ENCODE data around the gene TPO. TPM values are rescaled to one million over a fixed set of nuclear protein-coding genes. Genes with fewer than 3 reads are reported as not detected.
"Not testable (repeated sequence)": the region's sequence is repeated elsewhere in the genome, so short reads cannot be mapped to it uniquely, and the experiment has no call there.

TPO gene
- total RNA-seq (ENCODE audit: insufficient read depth, low replicate concordance): 6.0 TPM

DNA sequence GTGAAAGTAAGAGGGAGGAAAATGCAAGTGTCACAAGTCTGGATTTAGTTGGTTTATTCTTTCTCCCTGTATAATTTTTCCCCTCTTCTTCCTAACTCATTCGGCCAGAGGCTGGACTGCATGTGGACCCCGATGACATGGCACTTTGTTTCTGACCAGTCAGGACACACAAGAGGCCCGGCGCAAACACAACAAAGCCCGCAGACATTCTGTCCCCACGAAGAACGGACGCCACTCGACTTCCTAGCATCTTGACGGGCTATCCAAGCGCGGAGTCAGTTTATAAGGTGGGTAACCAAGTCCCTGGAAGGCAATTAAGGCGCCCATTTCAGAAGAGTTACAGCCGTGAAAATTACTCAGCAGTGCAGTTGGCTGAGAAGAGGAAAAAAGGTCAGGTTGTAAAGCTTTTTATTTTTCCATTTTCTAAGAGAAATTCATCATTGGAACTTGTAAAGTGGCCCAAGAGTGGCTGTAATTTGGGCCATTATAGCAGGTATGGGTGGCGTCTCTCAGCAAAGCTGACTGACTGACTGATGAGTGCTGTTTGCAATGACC lies at the start of gene TPO:
TPO (plus strand) TSS at position 308 of the 555 bp plus-strand sequence. CDS start 946 bp downstream, outside the sequence.
- no peak for DNase-seq (ENCODE audit: low spot score)

DNA sequence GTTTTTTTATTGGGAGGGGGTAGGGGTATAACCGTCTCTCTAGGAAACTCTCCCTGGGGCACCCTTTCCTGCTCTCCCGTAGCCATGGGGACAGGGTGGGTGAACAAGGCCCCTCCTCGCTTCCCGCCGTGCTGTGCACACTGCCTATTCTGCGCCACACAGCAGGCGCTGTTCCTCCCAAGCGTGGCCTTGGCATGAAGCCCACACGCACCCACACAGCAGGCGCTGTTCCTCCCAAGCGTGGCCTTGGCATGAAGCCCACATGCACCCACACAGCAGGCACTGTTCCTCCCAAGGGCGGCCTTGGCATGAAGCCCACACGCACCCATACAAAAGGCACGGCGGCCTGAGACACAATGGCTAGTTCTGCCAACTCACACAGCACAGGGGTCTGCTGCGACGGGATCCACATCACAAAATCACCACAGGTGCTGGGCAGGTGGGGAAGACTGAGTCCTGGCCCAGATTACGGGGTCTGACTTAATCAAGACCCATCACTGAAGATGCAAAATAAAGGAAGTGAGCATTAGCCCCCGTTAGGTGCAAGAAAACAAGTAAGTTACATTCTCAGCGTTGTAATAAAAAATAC lies 46.6 kb upstream of the TPO start:
- DNase-seq (ENCODE audit: low spot score): no peak

DNA sequence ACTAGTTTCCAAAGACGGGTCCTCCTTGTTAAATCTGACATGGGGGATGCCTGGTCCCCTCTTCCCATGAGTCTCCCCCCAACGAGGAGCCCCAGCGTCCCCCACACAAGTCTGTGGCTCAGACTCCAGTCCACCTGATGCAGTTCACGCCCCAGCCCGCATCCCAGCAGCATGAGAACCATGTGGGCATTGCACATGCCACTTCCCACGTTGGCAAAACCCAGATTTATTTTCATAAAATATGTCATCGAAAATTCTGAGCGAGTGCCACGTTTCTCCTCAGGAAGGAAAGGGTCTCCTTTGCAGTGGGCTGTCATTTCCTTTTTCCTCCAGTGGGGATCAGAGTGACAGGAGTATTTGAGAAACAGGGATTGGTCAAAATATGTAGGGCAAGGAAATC lies 45.7 kb upstream of the TPO start:
- DNase-seq (ENCODE audit: low spot score): no peak

GRCh38 chr2:1369905-1370304 lies 43.4 kb upstream of the TPO start:
- no peak for DNase-seq (ENCODE audit: low spot score)

- DNase-seq (ENCODE audit: low spot score): no peak
Observed at GRCh38 chr2:1370461-1370860, 42.8 kb upstream of the TPO start.

GRCh38 chr2:1371082-1371481 lies 42.2 kb upstream of the TPO start:
- no peak for DNase-seq (ENCODE audit: low spot score)

- no peak for DNase-seq (ENCODE audit: low spot score)
Observed at GRCh38 chr2:1373830-1374229, 39.4 kb upstream of the TPO start.

DNA sequence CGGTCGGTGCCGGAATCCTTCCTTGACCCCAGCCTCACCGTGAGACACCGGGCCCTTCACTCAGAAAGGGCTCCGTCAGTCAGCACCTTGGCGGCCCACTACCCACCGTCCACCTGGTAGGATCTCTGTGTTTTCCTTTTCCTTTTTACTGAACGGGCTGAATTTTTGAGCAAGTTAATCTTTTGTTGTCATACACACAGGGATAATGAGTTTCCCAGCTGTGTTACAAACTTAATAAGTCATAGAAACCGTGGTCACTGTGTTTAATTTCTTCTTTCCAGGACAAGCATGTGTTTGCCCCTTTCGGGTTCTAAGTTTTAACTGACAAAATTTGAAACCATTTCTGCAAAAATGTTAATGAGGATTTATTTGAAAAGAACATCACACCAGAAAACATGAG lies 39.0 kb upstream of the TPO start:
- DNase-seq (ENCODE audit: low spot score): no peak

DNA sequence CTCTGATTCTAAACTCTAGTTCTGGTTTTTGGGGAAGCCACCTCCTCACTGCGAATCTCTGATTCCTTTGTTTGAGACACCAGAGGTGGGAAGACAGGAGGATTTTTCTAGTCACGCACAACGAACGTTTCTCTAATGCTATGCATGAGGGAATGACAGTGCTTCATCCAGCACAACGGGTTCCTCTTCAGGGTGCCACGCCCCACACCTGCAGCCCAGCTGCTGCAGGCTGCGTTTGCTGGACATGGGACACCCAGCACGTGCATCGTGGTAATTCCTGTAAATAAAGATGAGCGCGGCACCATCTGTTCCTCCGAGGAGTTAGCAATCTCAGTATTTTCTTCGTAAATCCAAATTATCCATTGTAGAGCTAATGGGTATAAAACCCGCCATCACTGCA lies 37.5 kb upstream of the TPO start:
- no peak for DNase-seq (ENCODE audit: low spot score)

GRCh38 chr2:1377473-1377872 lies 35.8 kb upstream of the TPO start:
- no peak for DNase-seq (ENCODE audit: low spot score)

DNA sequence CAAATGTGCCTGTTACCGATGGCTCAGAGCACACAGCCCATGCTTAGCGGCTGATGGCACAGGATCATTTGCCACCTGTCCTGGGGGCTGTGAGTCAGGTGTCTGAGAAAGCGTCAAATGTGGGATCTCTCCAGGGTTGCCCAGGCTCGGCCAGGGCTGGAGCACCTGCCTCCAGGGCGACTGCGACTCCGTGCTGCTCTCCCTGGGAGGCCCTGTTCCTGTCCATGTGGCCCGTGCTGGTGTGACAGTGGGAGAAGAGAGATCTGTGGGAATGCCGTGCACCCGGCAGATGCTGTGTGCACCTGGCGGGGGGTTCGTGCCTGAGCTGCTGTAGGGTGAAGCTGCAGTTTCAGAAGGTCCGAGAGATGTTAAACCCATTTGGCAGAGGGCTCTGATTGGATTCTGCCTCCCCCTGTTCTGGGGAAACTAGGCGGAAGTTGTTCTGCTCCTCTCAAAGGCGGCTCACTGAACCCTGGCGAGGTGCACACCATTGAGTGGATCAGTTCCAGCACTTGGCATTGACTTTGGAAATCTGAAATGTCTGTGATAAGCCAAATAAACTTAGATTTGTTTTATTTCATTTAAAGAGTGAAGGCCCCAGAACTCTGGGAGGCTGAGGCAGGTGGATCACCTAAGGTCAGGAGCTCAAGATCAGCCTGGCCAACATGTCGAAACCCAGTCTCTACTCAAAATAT lies 34.7 kb upstream of the TPO start:
- DNase-seq (ENCODE audit: low spot score): no peak

DNA sequence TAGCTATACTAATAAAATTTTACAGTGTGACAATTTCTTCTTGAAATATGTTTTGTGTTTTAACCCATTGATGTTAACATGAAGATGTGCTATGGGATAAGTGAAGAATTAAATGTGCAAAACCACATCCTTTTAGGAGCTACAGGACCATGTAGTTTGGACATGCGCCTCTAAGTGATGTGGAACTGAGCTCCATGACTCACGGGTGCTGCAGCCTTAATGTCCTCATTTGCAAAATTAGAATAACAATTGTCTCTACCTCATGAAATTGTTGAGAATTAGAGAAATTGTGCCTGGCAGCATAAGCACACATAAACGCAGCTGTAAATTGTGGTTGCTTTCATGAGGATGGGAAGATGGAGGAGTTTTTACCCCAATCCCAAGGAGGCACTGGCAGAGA lies 31.6 kb upstream of the TPO start:
- DNase-seq (ENCODE audit: low spot score): no peak

DNA sequence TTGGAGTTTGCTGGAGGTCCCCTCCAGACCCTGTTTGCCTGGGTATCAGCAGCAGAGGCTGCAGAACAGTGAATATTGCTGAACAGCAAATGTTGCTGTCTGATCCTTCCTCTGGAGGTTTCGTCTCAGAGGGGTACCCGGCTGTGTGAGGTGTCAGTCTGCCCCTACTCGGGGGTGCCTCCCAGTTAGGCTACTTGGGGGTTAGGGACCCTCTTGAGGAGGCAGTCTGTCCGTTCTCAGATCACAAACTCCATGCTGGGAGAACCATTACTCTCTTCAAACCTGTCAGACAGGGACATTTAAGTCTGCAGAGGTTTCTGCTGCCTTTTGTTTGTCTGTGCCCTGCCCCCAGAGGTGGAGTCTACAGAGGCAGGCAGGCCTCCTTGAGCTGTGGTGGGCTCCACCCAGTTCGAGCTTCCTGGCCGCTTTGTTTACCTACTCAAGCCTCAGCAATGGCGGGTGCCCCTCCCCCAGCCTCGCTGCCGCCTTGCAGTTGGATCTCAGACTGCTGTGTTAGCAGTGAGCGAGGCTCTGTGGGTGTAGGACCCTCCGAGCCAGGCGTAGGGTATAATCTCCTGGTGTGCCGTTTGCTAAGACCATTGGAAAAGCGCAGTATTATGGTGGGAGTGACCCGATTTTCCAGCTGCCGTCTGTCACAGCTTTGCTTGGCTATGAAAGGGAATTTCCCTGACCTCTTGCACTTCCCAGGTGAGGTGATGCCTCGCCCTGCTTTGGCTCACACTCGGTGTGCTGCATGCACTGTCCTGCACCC lies 25.1 kb upstream of the TPO start:
- DNase-seq (ENCODE audit: low spot score): not testable (repeated sequence)

GRCh38 chr2:1390118-1390517 lies 23.1 kb upstream of the TPO start:
- not testable (repeated sequence) for DNase-seq (ENCODE audit: low spot score)

DNA sequence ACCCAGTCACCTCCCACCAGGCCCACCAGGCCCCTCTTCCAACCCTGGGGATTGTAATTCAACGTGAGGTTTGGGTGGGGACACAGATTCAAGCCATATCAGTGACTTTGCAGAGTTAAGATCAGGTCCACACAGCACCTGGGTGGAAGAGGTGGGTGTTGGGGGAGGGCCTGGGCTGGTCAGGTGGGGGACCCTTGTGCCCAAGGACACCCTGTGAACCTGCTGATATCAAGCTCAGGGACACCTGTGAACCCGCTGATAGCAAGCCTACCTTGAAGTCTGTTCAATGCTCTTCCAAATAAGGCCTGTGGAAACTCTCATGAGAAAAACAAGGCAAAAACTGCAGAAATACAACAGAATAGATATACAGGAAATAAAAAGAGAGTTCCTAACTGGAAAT lies 19.9 kb upstream of the TPO start:
- DNase-seq (ENCODE audit: low spot score): no peak

- DNase-seq (ENCODE audit: low spot score): no peak
Observed at GRCh38 chr2:1394709-1395408, 18.4 kb upstream of the TPO start.

- DNase-seq (ENCODE audit: low spot score): no peak
Observed at GRCh38 chr2:1397350-1397749, 15.9 kb upstream of the TPO start.

- no peak for DNase-seq (ENCODE audit: low spot score)
Observed at GRCh38 chr2:1398191-1398590, 15.1 kb upstream of the TPO start.

DNA sequence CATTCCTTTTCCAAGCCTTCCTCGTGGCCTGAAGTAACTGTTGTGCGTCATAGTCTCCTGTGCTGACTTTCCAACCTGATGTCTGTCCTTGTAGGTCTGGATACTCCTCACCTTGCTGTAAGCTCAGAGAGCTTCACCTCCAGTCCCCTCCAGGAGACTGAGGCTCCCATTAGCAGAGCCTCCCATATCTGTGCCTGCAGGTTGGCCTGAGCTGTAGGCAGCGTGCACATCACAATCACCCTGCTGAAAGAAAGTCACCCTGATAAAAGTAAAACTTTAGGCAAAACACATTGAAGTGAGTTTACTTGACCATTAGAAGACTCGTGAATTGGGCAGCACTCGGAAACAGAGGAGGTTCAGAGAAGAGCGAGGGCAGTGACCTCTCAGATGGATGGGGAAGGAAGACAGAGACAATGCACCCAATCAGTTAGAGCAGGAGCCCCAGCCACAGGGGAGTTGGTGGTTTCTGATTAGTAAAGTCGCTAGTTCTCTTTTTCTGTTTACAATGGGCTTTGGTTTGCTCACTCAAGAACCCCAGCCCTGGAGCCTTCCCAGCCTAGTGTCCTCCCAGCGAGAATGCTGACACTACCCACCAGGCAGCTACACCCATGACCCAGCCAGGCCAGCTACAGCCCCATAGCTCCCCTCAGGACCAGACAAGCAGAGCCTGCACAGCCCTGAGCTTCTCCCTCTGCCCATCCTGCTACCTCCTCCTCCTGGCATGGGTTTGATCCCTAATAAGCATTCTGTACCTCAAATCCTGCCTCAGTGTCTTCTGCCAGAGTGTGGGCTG lies 12.1 kb upstream of the TPO start:
- DNase-seq (ENCODE audit: low spot score): no peak

GRCh38 chr2:1402064-1402463 lies 11.2 kb upstream of the TPO start:
- DNase-seq (ENCODE audit: low spot score): no peak

DNA sequence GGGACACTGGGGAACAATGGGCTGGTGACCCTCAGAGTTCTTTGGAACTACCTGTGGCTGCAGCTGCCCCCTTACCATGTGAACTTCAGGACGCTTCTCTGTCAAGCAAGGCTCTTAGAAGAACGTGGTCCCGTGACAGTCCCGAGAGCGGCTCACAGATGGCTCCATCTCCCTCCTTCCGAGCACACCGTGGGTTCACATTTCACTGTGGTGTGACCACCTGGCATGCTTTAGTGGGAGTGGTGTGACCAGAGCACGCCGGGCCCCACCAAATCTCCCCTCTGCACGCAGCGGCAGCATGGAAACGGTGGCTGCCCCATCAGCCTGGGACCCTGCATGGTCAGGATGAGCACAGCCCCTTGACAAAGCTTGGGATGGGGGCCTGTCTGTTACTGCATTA lies 9.7 kb upstream of the TPO start:
- no peak for DNase-seq (ENCODE audit: low spot score)

Data from umbilical cord (tissue), 2 donors.